SK-N-SH (cell line): Measurements from ENCODE around the gene SNAI1. TPM values are rescaled to one million over a fixed set of nuclear protein-coding genes. Genes with fewer than 3 reads are reported as not detected.

Source experiments
- CTCF ChIA-PET: fragments of 300-600, 350-600 bp; formaldehyde crosslinking; extraction: SDS; loops from one replicate; lab custom pipeline; 2021; lab: Yijun Ruan, JAX
- POLR2A ChIA-PET: fragments of 350-600 bp; sonication (Branson Sonifier 250); formaldehyde crosslinking; extraction: SDS; loops from one replicate; lab custom pipeline; 2020; ENCODE audit warnings: antibody characterized with exemption, inconsistent platforms; lab: Yijun Ruan, JAX
- DNase-seq: peaks from one replicate; pipeline ENCODE4 v3.0.0; 2012
- H2AFZ ChIP-seq: fragments of 200-600 bp; sonication (generic); 2 replicates; pipeline ENCODE4 v1.8.1; 2016; ENCODE audit warnings: antibody characterized with exemption, mild to moderate bottlenecking, low read depth
- H3F3A ChIP-seq: fragments of 200-600 bp; sonication (generic); replicated peaks from 2 replicates; pipeline ENCODE3; 2016; ENCODE audit warnings: antibody characterized with exemption, mild to moderate bottlenecking; ENCODE audit not compliant: insufficient read depth
- H3K27ac ChIP-seq, 2 experiments: fragments of 200-500 bp in 1 of 2; fragments of 200-600 bp in 1 of 2; sonication (Bioruptor generic) in 1 of 2; sonication (generic), shearing (Covaris generic) in 1 of 2; 2 replicates each; pipeline versions ENCODE4 v1.5.1 to v1.6.1; 2014 to 2016; ENCODE audit warnings: low read depth in 2 of 2, inconsistent platforms in 1 of 2, low read length in 1 of 2, mild to moderate bottlenecking in 1 of 2, mixed read lengths in 1 of 2
- H3K27me3 ChIP-seq: fragments of 200-600 bp; sonication (generic), shearing (Covaris generic); 2 replicates; pipeline ENCODE4 v1.6.1; 2016; ENCODE audit warnings: mixed run types; ENCODE audit not compliant: insufficient read depth
- H3K36me3 ChIP-seq, 2 experiments: fragments of 200-500 bp in 1 of 2; fragments of 200-600 bp in 1 of 2; sonication (Bioruptor generic) in 1 of 2; sonication (generic) in 1 of 2; replicated peaks in 1 of 2; 2 replicates each; pipeline versions ENCODE3 to v1.5.1; 2014 to 2016; ENCODE audit warnings: low read length in 1 of 2, mild to moderate bottlenecking in 1 of 2; ENCODE audit not compliant: insufficient read depth in 2 of 2, control insufficient read depth in 1 of 2
- H3K4me1 ChIP-seq, 2 experiments: fragments of 200-500 bp in 1 of 2; fragments of 200-600 bp in 1 of 2; sonication (Bioruptor generic) in 1 of 2; sonication (generic), shearing (Covaris generic) in 1 of 2; 2 replicates each; pipeline versions ENCODE4 v1.5.1 to v1.6.1; 2014 to 2016; ENCODE audit warnings: low read depth in 1 of 2, low read length in 1 of 2, mixed run types in 1 of 2; ENCODE audit not compliant: insufficient read depth in 2 of 2, control insufficient read depth in 1 of 2
- H3K4me2 ChIP-seq: fragments of 200-600 bp; sonication (generic), shearing (Covaris generic); 2 replicates; pipeline ENCODE4 v1.6.1; 2017; ENCODE audit warnings: mixed run types
- H3K4me3 ChIP-seq, 2 experiments: fragments of 200-500 bp in 1 of 2; fragments of 200-600 bp in 1 of 2; sonication (Bioruptor generic) in 1 of 2; sonication (generic), shearing (Covaris generic) in 1 of 2; 2 replicates each; pipeline versions ENCODE4 v1.5.1 to v1.8.1; 2014 to 2016; ENCODE audit warnings: low read depth in 2 of 2, inconsistent platforms in 1 of 2, low read length in 1 of 2, mild to moderate bottlenecking in 1 of 2, mixed read lengths in 1 of 2, moderate library complexity in 1 of 2
- H3K79me2 ChIP-seq: fragments of 200-600 bp; sonication (generic); 2 replicates; pipeline ENCODE4 v1.8.1; 2017; ENCODE audit warnings: mild to moderate bottlenecking; ENCODE audit not compliant: insufficient read depth
- H3K9ac ChIP-seq: fragments of 200-600 bp; sonication (generic); 2 replicates; pipeline ENCODE4 v1.6.1; 2017; ENCODE audit warnings: mixed run types
- H3K9me2 ChIP-seq: fragments of 200-600 bp; sonication (generic); 2 replicates; pipeline ENCODE4 v1.6.1; 2017; ENCODE audit warnings: mixed run types
- H3K9me3 ChIP-seq: fragments of 200-600 bp; sonication (generic); 2 replicates; pipeline ENCODE4 v1.6.1; 2017; ENCODE audit warnings: mixed run types, mild to moderate bottlenecking, moderate library complexity
- H4K20me1 ChIP-seq: fragments of 200-600 bp; sonication (generic); 2 replicates; pipeline ENCODE4 v1.6.1; 2017; ENCODE audit warnings: mild to moderate bottlenecking, mixed run types; ENCODE audit not compliant: insufficient read depth
- ELF1 ChIP-seq: IDR thresholded peaks from 2 replicates; pipeline ENCODE4 v1.4.0; 2012
- EP300 ChIP-seq, 2 experiments: IDR thresholded peaks; 2 replicates each; pipeline versions ENCODE4 v1.4.0 to v1.6.1; 2012; ENCODE audit warnings: borderline replicate concordance in 1 of 2, low read depth in 1 of 2, low read length in 1 of 2
- EZH2phosphoT487 ChIP-seq: fragments of 200-600 bp; sonication (generic); IDR thresholded peaks from 2 replicates; pipeline ENCODE4 v1.6.1; 2017; ENCODE audit warnings: low read depth, mixed run types, mild to moderate bottlenecking, antibody characterized with exemption, moderate library complexity, borderline replicate concordance
- GATA2 ChIP-seq: sonication (generic); formaldehyde crosslinking; IDR thresholded peaks from 2 replicates; pipeline ENCODE4 v1.5.0; 2020; ENCODE audit warnings: mild to moderate bottlenecking, missing genetic modification reagents
- JUND ChIP-seq: IDR thresholded peaks from 2 replicates; pipeline ENCODE4 v1.4.0; 2012
- MEF2A ChIP-seq: IDR thresholded peaks from 2 replicates; pipeline ENCODE4 v1.4.0; 2012; ENCODE audit warnings: low read depth, borderline replicate concordance
- NFIC ChIP-seq: IDR thresholded peaks from 2 replicates; pipeline ENCODE4 v1.4.0; 2012; ENCODE audit warnings: borderline replicate concordance
- POLR2AphosphoS5 ChIP-seq: IDR thresholded peaks from 2 replicates; pipeline ENCODE4 v1.6.1; 2012; ENCODE audit warnings: low read depth, low read length
- RFX5 ChIP-seq: IDR thresholded peaks from 2 replicates; pipeline ENCODE4 v1.6.1; 2012; ENCODE audit warnings: mild to moderate bottlenecking, improper control_type of control experiment, low read length
- RXRA ChIP-seq: IDR thresholded peaks from 2 replicates; pipeline ENCODE4 v1.4.0; 2012; ENCODE audit warnings: low read depth, mild to moderate bottlenecking, borderline replicate concordance
- SIN3A ChIP-seq: IDR thresholded peaks from 2 replicates; pipeline ENCODE4 v1.6.1; 2012; ENCODE audit warnings: low read depth, mild to moderate bottlenecking, low read length, moderate library complexity, borderline replicate concordance
- TEAD4 ChIP-seq: IDR thresholded peaks from 2 replicates; pipeline ENCODE4 v1.4.0; 2012; ENCODE audit warnings: mild to moderate bottlenecking, borderline replicate concordance; ENCODE audit not compliant: insufficient read depth
- WGBS: methylation state at CpG from one replicate; pipeline ENCODE4 v1.1.6; 2017; ENCODE audit warnings: low lambda C conversion rate; 5-methylcytosine and 5-hydroxymethylcytosine counted together
- polyA plus RNA-seq, 3 experiments: library from polyadenylated mRNA; depleted of rRNA; stranded (reverse); fragments of >200 nt; gene quantifications; 2 replicates each; pipeline ENCODE4 v1.2.3, GENCODE V29; 2012
- TF ChIP-seq, protein P1 (sequence below): IDR thresholded peaks from 2 replicates; pipeline ENCODE4 v1.4.0; 2012; ENCODE audit warnings: low read depth, borderline replicate concordance
- TF ChIP-seq, protein P2 (sequence below): IDR thresholded peaks from 2 replicates; pipeline ENCODE4 v1.4.0; 2012; ENCODE audit warnings: low read depth, borderline replicate concordance
- TF ChIP-seq, protein P3 (sequence below): fragments of 200-600 bp; sonication (generic); IDR thresholded peaks from 2 replicates; pipeline ENCODE4 v1.6.1; 2017; ENCODE audit warnings: antibody characterized with exemption, mild to moderate bottlenecking, moderate library complexity

The SNAI1 gene
- polyA plus RNA-seq, 1 of the 3 experiments (the other 2 are of a cell fraction) = 6.2 TPM

DNA sequence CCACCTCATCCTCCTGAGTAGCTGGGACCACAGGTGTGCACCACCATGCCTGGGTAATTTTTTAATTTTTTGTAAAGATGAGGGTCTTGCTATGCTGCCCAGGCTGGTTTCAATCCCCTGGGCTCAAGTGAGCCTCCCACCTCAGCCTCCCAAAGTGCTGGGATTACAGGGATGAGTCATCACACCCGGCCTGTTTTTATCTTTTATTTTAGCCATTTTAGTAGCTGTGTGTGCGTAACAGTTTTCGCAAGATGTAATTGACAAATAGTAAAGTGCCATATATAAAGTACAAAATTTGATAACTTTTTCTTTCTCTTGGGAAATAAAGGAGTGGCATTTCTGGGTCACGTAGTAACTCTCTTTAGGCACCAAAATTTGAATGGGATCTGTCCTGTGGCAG, 21.4 kb downstream of the SNAI1 start:
- H3K9me3 ChIP-seq = no peaks in the 10 kb centered on the region
- no peaks in the 10 kb centered on the region for H3K79me2 ChIP-seq
- no peaks in the 10 kb centered on the region for H3F3A ChIP-seq
- H3K36me3 ChIP-seq = no peaks in the 10 kb centered on the region
- ChIA-PET CTCF (interaction anchor here (0.8 to 2.2 kb wide), 3 partner anchors 25 to 67 kb away, joined by 3 to 8 read pairs (median 5); no protein-coding TSS in a partner anchor), POLR2A (no interaction called here)
- H2AFZ ChIP-seq = no peak overlapping the region
- TF ChIP-seq ELF1 (no peak), MEF2A (no peak), RXRA (no peak)
- H3K4me1 ChIP-seq = no peaks in the 10 kb centered on the region
- no peaks in the 10 kb centered on the region for H3K9me2 ChIP-seq
- H3K9ac ChIP-seq = no peak overlapping the region
- 81% methylated on average over 4 of the region's 4 CpGs for WGBS
- no peak overlapping the region for H3K27ac ChIP-seq
- no peak for DNase-seq
- no peaks in the 10 kb centered on the region for H3K27me3 ChIP-seq
- no peak overlapping the region for H3K4me2 ChIP-seq
- H4K20me1 ChIP-seq = no peaks in the 10 kb centered on the region
- no peak overlapping the region for H3K4me3 ChIP-seq

DNA sequence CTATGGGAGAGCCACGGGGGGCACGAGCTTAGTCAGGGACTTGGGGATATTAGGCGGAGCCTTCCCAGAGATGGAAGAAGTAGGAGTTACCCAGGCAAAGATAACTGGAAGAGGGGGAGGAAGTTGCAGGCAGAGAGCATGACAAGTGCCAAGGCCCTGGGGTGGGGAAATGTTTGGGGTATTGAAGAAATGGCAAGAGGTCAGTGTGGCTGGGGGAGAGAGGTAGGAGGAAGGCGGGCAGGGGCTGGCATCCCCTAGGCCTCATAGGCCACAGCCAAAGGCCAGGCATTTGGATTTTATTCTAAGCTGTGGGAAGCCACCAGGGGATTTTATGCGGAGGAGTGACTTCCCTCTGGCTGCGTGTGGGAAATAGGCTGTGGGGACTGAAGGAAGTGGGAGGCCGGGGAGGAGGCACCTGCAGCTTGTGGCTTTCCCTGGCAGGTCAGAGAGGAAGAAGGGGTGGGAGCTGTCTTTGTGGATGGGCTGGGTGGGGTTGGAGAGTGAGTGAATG, 22.7 kb downstream of the SNAI1 start:
- WGBS = 91% methylated on average over 7 of the region's 7 CpGs
- ChIA-PET POLR2A (no interaction called here), CTCF (interaction anchor here (1.8 to 3.2 kb wide), 3 partner anchors 11 to 66 kb away, joined by 4 to 13 read pairs (median 5); no protein-coding TSS in a partner anchor)
- Histone ChIP-seq H4K20me1 (no peaks in the 10 kb centered on the region), H3K4me3 (no peak overlapping the region), H3K4me2 (no peak overlapping the region), H3K27me3 (no peaks in the 10 kb centered on the region), H3K27ac (no peak overlapping the region), H3K4me1 (no peaks in the 10 kb centered on the region), H3K79me2 (no peaks in the 10 kb centered on the region), H3K9ac (no peak overlapping the region), H3F3A (no peaks in the 10 kb centered on the region), H3K9me3 (no peaks in the 10 kb centered on the region)
- no peak for DNase-seq
- no peak for TF ChIP-seq POLR2AphosphoS5
- TF ChIP-seq ELF1 = no peak
- TF ChIP-seq TEAD4 = no peak
- no peak for TF ChIP-seq SIN3A
- TF ChIP-seq, protein P1, sequence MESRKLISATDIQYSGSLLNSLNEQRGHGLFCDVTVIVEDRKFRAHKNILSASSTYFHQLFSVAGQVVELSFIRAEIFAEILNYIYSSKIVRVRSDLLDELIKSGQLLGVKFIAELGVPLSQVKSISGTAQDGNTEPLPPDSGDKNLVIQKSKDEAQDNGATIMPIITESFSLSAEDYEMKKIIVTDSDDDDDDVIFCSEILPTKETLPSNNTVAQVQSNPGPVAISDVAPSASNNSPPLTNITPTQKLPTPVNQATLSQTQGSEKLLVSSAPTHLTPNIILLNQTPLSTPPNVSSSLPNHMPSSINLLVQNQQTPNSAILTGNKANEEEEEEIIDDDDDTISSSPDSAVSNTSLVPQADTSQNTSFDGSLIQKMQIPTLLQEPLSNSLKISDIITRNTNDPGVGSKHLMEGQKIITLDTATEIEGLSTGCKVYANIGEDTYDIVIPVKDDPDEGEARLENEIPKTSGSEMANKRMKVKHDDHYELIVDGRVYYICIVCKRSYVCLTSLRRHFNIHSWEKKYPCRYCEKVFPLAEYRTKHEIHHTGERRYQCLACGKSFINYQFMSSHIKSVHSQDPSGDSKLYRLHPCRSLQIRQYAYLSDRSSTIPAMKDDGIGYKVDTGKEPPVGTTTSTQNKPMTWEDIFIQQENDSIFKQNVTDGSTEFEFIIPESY = no peak
- TF ChIP-seq, protein P2, sequence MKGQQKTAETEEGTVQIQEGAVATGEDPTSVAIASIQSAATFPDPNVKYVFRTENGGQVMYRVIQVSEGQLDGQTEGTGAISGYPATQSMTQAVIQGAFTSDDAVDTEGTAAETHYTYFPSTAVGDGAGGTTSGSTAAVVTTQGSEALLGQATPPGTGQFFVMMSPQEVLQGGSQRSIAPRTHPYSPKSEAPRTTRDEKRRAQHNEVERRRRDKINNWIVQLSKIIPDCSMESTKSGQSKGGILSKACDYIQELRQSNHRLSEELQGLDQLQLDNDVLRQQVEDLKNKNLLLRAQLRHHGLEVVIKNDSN = no peak
- TF ChIP-seq RFX5 = no peak
- TF ChIP-seq, all 33 proteins: peak for 0
- Histone ChIP-seq H3K9me2 (no peaks in the 10 kb centered on the region), H3K36me3 (no peaks in the 10 kb centered on the region), H2AFZ (no peak overlapping the region)

DNA sequence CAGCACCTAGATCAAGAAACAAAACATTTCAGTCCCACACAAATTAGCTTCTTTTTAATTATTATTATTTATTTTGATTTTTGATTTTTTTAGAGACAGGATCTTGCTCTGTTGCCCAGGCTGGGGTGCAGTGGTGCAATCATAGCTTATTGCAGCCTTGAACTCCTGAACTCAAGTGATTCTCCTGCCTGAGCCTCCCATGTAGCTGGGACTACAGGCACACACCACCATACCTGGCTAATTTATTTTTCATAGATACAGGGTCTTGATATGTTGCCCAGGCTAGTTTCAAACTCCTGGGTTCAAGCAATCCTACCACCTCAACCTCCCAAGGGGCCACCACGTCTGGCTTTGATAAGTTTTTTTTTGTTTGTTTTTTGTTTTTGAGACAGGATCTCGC, 24.6 kb downstream of the SNAI1 start:
- Histone ChIP-seq H3K4me1 (no peaks in the 10 kb centered on the region; a peak in 1 of 4 replicates), H2AFZ (no peak overlapping the region), H3K79me2 (no peaks in the 10 kb centered on the region), H3K27me3 (no peaks in the 10 kb centered on the region), H3K9ac (no peak overlapping the region), H4K20me1 (no peaks in the 10 kb centered on the region), H3K36me3 (no peaks in the 10 kb centered on the region), H3K4me2 (no peak overlapping the region), H3F3A (no peaks in the 10 kb centered on the region), H3K4me3 (no peak overlapping the region), H3K27ac (no peak overlapping the region), H3K9me2 (no peaks in the 10 kb centered on the region), H3K9me3 (no peaks in the 10 kb centered on the region)
- CTCF ChIA-PET = interaction anchor here (1.3 to 3.2 kb wide), 3 partner anchors 18 to 64 kb away, joined by 3 to 13 read pairs (median 7); no protein-coding TSS in a partner anchor
- DNase-seq = no peak
- POLR2A ChIA-PET = no interaction called here
- 98% methylated on average over 2 of the region's 2 CpGs for whole genome bisulfite sequencing
- no peak for TF ChIP-seq NFIC
- TF ChIP-seq MEF2A = no peak
- no peak for TF ChIP-seq EZH2phosphoT487
- TF ChIP-seq JUND = no peak
- TF ChIP-seq RXRA = no peak
- TF ChIP-seq POLR2AphosphoS5 = no peak
- TF ChIP-seq, protein P3, sequence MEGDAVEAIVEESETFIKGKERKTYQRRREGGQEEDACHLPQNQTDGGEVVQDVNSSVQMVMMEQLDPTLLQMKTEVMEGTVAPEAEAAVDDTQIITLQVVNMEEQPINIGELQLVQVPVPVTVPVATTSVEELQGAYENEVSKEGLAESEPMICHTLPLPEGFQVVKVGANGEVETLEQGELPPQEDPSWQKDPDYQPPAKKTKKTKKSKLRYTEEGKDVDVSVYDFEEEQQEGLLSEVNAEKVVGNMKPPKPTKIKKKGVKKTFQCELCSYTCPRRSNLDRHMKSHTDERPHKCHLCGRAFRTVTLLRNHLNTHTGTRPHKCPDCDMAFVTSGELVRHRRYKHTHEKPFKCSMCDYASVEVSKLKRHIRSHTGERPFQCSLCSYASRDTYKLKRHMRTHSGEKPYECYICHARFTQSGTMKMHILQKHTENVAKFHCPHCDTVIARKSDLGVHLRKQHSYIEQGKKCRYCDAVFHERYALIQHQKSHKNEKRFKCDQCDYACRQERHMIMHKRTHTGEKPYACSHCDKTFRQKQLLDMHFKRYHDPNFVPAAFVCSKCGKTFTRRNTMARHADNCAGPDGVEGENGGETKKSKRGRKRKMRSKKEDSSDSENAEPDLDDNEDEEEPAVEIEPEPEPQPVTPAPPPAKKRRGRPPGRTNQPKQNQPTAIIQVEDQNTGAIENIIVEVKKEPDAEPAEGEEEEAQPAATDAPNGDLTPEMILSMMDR = no peak
- TF ChIP-seq EP300 (IDR thresholded peaks at IDR 0.05; ENCODE audit: borderline replicate concordance in 1 of 2, low read depth in 1 of 2, low read length in 1 of 2) = no peak
- no peak for TF ChIP-seq GATA2 (CRISPR knock-in tag)
